GM18867 (cell line): ENCODE data around the gene C1QTNF1.
"Not testable (repeated sequence)": the region's sequence is repeated elsewhere in the genome, so short reads cannot be mapped to it uniquely, and the experiment has no call there.

Experiments used
- ATAC-seq: cut with Tn5 transposase; IDR thresholded peaks from one replicate; pipeline ENCODE4 v1.9.1; 2021; ENCODE audit warnings: mild to moderate bottlenecking, moderate library complexity; ENCODE audit not compliant: unreplicated experiment

C1QTNF1 gene

DNA sequence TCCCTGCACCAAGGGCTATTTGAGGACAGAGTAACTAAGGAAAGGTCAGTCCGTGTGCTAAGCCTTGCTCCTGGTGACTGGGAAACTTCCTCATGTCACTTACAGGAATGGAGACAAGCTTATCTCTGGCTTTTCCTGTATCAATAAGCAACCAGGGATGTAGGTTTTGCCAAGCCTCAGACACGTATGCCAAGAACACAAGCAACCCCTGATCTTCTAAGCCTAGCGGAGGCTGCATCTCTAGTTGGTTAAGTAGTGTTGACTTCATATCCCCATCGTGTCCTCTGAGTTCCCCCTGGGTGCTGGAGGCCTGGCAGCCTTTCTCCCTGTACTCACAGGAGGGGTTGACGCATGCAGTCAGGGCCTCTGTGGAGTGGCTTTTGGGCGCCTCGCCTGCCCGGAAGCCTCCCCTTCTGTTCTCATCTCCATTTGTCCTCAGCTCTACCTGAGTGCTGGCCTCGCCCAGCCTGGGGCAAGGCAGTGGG lies 1.4 kb upstream of the C1QTNF1 start:
- ATAC-seq: no peak

- no peak for ATAC-seq
Observed at GRCh38 chr17:79023180-79023705, 726 bp upstream of the C1QTNF1 start.

DNA sequence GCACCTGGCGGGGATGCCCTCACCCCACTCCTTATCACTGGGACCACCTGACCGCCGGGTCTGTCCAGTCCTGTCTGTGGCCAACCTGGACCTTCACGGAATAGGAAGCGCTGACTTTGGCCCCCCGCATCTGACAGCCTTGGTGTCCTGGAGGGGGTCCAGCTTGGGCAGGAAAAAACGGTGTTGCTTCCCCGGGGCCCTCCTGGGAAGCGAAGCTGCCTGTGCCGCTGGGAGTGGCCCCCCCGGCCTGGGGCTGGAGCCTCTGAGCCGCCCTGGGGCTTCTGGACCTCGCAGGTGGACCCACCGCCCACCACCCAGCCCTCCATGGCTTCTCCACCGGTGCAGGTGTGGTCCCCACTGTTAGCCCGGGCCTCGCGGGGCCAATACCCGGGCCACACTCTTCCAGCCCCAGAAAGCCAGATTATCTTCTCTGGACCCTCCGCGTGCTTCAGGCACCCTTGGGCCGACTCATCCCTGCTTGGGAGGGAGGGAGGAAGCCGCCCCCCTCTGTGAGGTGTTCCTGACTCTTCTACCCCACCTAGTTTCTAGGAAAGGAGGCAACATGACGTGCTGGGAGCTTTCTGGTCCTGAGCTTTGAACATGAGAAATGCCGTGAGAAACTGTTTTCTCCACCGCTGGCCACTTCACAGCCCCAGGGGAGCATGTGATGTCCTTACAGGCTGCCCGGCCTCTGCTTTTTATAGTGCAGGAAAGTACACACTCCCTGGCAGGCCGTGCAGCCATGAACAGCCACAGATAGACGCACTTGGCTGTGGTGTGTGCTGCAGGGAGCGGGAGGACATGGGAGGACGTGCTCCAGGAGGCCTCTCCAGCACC lies 1.1 kb downstream of the C1QTNF1 start:
- ATAC-seq: no peak

GRCh38 chr17:79026376-79027273 lies 2.7 kb downstream of the C1QTNF1 start:
- no peak for ATAC-seq

DNA sequence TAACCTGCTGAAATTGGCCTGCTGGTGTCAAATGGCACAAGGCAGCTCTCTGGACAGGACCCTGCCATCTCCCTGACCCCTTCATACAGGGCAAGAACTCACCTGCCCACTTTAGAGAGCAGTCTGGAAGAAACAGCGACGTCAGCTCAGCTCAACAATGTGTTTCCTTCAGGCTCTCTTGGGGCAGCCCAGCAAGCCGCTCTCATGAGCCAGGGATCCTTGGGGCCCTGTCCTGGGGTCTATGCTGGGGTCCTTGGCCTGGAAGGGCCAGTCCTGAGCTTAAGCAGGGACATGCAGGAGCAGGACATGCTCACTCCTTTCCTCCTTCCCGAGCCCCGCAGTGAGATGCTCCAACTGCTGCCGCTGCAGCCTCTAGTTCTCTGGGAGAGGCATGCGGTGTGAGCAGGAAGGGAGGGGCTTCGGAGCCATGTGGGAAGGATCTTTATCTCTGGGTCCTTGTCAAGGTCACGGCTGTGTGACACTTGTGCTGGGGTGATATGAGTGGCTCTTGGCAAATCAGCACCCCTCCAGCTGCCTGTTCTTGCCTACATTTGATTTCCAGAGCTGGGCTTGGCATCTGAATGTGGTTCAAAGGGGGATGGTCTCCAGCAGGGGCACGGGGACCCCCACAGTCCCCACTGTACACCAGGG lies 3.4 kb downstream of the C1QTNF1 start:
- no peak for ATAC-seq

GRCh38 chr17:79027925-79028491 lies 4.0 kb downstream of the C1QTNF1 start:
- ATAC-seq: no peak

- ATAC-seq: no peak
Observed at GRCh38 chr17:79028496-79029326, 4.7 kb downstream of the C1QTNF1 start.

GRCh38 chr17:79029327-79030009 lies 5.5 kb downstream of the C1QTNF1 start:
- no peak for ATAC-seq

DNA sequence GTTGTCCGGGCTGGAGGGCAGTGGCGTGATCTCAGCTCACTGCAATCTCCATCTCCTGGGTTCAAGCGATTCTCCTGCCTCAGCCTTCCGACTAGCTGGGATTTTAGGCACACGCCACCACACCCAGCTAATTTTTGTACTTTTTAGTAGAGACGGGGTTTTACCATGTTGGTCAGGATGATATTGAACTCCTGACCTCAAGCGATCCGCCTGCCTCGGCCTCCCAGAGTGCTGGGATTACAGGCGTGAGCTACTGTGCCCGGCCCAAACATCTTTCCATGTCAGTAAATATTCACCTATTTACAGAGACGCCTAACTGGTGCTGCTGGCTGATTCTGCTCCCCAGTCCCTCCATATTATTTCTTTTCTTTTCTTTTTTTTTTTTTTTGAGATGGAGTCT lies 6.7 kb downstream of the C1QTNF1 start:
- not testable (repeated sequence) for ATAC-seq

DNA sequence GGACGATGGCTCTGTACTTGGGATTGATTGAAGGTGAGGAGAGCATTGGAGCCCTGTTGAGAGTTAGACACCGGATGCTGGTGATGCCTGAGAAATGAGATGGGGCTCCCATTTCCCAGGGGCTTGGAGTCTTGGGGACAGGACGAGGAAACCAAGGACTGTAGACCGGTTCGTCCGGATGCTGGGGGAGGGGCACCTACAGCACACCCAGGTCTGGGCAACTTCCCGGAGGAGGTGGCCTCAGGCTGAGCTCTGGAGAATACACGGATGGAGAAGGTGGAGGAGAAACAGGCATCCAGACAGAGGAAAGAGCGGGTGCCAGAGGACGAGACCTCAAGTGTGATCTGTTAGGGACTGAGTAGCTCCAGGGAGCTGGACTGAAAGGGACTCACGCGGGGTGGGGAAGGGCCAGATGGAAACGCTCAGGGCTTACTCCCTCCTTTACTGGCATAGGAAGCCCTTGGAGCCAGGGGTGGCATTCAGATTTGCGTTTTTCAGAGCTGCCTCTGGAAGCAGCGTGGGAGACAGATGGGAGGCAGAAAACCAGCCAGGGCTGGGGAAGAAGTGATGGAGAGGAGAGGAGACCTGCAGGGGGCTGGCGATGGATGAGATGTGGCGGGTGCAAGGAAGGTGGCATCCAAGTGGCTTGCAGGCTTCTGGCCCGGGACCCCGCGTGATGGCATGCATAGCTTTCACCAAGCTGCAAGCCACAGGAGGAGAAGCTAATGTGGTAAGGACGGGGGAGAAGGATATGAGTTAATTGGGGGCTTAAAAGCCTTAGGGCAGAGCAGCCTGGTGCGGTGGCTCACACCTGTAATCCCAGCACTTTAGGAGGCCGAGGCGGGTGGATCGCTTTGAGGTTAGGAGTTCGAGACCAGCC lies 8.3 kb downstream of the C1QTNF1 start:
- ATAC-seq: no peak

DNA sequence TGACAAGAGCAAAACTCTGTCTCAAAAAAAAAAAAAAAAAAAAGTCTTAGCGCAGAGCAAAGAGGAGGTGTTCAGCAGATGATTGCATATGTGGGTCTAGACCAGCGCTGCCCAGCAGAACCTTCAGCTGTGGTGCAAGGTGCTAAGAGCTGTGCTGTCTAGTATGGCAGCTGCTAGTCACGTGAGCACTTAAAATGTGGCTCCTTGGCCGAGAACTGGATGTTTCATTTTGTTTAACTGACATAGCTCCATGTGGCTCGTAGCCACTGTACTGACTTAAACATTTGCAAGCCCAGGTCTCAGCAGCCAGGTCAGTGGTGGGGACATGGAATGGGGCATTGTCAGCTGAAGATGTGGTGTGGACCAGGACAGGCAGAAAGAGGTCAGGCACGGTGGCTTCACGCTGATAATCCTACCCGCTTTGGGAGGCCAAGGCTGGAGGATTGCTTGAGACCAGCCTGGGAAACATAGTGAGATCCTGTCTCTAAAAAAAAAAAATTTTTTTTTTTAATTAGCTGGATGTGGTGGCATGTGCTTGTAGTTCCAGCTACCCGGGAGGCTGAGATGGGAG lies 9.2 kb downstream of the C1QTNF1 start:
- ATAC-seq: no peak

GRCh38 chr17:79033741-79034501 lies 10.0 kb downstream of the C1QTNF1 start:
- ATAC-seq: no peak

DNA sequence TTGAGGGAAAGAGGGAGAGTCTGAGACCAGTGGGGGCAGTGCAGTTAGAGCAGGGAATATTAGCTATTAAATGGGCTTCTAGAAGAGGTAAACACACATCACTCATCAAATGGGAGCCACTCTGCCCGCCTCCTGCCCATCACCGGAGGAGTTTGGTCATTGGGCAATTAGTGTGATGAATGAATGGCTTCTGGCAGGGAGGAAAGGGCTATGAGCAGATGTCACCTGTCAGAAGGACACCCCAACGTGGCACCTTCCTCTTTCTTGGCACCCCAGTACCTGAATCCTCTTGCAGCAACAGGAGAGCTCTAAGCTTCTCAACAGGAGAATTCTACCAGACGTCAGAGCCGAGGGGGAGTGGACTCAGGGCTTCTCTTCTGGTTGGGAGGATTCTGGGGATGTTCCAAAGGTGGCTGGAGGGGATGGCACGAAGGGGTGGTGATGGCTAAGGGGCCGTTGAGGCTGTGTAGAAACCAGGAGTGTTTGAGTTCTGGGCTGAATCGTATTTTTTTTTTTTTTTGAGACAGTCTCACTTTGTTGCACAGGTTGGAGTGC lies 11.0 kb downstream of the C1QTNF1 start:
- no peak for ATAC-seq

GRCh38 chr17:79035686-79036085 lies 11.7 kb downstream of the C1QTNF1 start:
- ATAC-seq: no peak

DNA sequence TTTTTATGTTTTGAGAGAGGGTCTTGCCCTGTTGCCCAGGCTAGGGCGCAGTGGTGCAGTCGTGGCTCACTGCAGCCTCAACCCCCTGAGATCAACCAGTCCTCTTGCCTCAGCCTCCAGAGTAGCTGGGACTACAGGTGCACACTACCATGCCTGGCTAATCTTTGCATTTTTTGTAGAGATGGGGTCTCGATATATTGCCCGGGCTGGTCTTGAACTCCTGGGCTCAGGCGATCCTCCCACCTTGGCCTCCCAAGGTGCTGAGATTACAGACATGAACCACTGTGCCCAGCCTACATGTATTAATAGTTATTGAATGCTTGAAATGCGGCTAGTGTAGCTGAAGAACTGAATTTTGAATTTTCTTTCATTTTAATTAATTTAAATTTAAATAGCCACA lies 12.2 kb downstream of the C1QTNF1 start:
- ATAC-seq: no peak

GRCh38 chr17:79036596-79036995 lies 12.6 kb downstream of the C1QTNF1 start:
- no peak for ATAC-seq
